Upper lobe of left lung (tissue), 4 donors: ENCODE data around the gene CRYGD.

ENCODE experiments used
- CTCF ChIP-seq, 6 experiments: fragments of 450-650 bp in 4 of 6; fragments of 200-600 bp in 2 of 6; sonication (generic) in 2 of 6; IDR thresholded peaks; one replicate each; pipeline ENCODE4 v1.5.1; 2016 to 2019; ENCODE audit warnings: antibody characterized with exemption in 6 of 6
- POLR2A ChIP-seq, 4 donors: fragments of 450-650 bp; IDR thresholded peaks; one replicate each; pipeline ENCODE4 v1.5.1; 2016 to 2017; ENCODE audit warnings: antibody characterized with exemption in 4 of 4, mild to moderate bottlenecking in 2 of 4

GRCh38 chr2:208150094-208150493 is 25.8 kb upstream of the CRYGD start:
- no peak for TF ChIP-seq CTCF (IDR thresholded peaks at IDR 0.05)
- TF ChIP-seq POLR2A (IDR thresholded peaks at IDR 0.05) = no peak
